OCI-M2 (cell line): ENCODE results near the gene ARL15.
"Not testable (repeated sequence)": the region's sequence is repeated elsewhere in the genome, so short reads cannot be mapped to it uniquely, and the experiment has no call there.

Experiments
- DNase-seq: peaks from one replicate; lab custom pipeline; 2025; ENCODE audit not compliant: unreplicated experiment; lab: John Stamatoyannopoulos, UW

Gene ARL15

DNA sequence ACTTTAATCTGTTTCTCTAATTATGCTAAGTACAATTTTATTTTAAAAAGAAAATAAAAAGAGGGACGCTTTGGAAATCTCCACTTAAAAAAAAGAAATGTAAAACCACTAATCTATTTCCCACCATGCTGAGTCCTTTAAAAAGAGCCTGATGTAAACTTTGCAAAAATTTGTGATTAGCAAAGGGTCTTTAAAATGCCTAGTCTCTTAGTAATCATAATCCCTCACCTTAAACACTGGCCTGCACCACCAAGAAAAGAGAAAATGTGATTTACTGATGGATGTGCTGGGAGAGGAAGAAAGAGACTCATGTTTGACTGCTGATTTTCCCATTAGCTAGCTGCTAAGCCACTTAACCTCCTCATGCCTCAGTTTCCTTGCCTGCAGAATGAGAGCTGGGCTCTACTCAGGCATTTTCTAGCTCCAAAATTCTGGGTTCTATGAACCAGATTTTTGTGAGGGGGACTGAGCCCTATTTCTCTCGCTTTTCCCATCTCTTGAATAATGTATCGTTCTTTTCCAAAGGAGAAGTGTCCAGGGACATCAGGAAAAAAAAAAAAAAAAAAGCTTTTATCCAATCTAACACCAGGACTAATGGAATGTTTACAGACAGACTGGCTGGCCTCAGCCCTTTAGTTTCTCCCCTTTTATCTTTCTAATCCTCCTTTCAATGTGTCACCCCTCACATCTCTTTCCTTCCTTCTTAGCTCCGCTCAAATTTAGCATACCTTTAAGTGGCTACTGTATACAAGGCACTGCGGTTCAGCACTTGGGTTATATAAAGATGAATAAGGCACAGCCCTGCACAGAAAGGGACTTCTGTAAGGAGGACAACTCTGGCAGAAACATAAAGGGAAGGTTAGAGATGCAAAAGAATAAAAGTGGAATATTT lies 312.4 kb downstream of the ARL15 start:
- no peak for DNase-seq

- no peak for DNase-seq
Measured at GRCh38 chr5:53996008-53996407, 314.4 kb downstream of the ARL15 start.

DNA sequence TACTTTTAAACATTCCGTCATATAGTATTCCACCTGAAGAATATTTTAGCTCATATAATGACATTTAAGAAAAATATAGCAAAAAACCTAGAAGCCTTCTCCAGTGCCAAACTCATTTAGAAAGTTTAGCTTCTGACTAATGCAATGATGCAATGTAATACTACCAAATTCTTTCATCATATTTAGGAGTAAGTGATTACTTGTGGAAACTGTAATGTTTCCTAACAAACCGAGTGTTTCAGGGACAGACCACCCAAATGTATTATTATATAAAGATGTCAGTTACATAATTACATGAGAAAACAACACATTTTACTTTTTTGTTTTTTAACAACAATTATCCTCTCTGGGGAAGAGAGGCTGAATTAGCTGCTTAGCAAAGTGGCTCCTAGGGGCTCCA lies 316.2 kb downstream of the ARL15 start:
- no peak for DNase-seq

DNA sequence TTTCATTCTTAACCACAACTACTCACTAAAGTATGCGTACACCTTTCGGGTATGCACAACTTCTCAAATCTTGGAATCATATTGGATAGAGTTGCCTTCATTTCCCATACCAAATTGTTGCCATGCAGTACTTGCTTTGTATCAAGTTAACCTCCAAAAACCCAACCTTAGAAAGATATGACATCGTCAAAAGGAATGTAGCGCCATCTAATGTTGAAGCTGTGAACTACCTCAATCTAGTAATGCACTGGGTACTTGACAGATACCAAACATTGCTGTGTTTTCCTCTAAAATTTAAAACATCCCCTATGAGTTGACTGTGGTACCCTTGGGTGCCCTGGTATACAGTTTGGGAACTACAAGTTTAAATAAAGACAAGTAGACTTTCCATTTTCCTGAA lies 318.4 kb downstream of the ARL15 start:
- no peak for DNase-seq

GRCh38 chr5:53987101-53987500 lies 323.3 kb downstream of the ARL15 start:
- DNase-seq: no peak

DNA sequence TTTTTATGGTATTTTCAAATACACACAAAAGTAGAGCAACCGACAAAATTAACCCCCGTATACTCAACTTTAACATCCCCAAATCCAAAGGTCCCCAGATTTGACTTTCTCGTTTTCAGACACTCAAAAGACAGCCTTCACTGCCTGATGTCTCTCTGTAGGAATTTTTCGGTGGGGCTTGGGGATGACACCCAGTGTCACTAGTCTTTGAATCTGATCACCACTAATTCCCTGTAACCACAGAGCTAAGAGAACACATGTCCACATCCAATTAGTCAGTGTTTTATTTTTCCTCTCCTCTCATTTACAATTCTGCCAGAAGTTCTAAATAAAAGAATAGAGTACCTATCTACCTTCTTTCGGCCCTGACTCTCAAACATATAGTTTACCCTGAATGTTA lies 324.6 kb downstream of the ARL15 start:
- DNase-seq: no peak

- no peak for DNase-seq
Measured at GRCh38 chr5:53984971-53985370, 325.4 kb downstream of the ARL15 start.

DNA sequence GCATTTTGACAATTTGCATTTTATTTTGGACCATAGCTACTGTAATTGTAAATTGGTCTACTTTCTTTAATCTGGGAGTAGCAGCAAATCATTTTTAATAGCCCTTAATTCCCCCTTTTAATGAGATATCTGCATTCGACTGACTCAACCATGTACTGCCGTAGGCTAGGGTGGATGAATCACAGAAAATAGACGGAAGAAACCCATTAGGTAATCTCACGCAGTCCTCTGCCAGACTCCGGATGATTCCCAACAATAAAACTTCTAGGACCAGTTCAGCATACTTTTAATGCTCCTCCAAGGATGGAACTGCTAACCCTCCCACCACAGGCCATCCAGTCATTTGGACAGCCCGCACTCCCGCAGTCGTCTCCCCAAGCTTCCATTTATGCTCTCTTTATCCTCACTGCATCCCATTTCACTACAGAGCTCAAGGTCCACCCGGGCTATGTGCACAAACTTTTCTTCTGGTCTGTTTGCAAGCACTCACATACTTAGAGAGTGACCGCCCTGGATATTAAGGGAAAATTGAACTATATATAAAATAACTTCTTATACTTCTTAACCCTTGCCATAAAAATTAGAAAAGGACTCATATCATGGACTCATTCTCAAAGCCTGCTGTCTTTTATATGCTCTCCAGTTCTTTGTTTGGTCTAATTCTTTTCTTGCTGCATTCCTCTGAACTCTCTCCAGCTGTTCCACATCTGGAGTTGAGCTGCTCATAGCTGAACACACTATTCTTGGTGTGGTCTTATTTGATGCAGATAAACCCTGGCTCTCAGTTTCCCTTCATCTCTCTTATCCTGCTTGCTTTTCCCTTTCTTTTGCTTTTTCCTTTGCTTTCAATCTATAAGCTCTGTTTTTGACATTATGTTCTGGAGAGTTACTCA lies 326.6 kb downstream of the ARL15 start:
- DNase-seq: no peak

GRCh38 chr5:53982319-53982718 lies 328.1 kb downstream of the ARL15 start:
- DNase-seq: not testable (repeated sequence)

- DNase-seq: no peak
Measured at GRCh38 chr5:53980061-53980460, 330.3 kb downstream of the ARL15 start.

- no peak for DNase-seq
Measured at GRCh38 chr5:53974021-53974420, 336.4 kb downstream of the ARL15 start.

GRCh38 chr5:53972314-53972713 lies 338.1 kb downstream of the ARL15 start:
- no peak for DNase-seq

DNA sequence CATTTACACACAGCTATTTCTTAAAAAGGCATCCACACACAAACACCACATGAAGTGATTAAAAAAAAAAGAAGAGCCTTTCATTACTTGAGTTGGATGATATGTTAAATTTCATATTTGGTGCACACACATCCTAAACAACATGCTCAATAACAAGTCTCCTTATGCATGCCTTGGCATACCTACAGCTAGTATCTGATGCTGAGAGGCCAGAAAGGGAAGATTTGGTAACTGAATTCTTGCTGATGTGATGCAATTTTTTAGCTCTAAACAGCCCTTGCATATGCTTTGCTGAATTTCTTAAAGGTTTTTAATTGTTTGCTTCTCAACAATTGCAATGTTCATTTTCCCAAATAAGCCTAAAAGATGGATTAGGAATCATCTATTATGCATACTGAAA lies 338.8 kb downstream of the ARL15 start:
- no peak for DNase-seq

DNA sequence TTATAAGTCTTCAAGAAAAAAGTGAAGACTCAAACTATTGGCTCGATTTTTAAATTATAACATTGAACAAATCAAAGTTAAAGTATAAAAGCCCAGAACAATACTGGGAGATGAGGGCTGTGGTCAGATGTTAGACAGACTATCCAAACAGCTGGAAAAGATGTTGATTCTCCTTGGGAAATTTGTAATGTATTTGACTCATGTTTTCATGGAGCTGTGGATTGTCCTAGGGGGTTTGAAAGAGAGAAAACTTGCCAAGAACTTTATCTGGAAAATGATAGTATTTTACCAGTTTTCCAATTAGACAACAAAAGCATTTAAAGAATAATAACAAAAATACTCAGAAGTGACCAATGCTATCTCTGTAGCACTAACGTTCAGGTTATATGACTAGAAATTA lies 339.2 kb downstream of the ARL15 start:
- no peak for DNase-seq

DNA sequence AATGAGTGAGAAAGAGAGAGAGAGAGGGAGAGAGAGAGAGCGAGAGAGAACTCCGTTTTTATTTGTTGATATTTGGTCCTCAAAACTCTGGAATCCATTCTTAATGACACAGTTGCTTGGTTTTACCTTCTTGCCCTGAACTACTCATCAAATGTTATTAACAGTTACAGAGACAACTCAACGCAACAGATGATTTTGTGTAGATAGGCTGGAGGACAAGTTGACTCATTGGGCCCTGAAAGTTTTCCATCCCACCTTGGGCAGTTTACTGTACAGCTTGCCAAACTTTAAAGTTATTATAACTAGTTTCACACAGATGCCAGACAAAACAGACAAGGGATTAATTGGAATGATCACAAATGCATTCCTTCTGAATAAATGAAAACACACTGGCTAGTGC lies 339.9 kb downstream of the ARL15 start:
- DNase-seq: no peak

- no peak for DNase-seq
Measured at GRCh38 chr5:53969176-53969730, 341.1 kb downstream of the ARL15 start.

GRCh38 chr5:53965459-53965858 lies 344.9 kb downstream of the ARL15 start:
- no peak for DNase-seq

DNA sequence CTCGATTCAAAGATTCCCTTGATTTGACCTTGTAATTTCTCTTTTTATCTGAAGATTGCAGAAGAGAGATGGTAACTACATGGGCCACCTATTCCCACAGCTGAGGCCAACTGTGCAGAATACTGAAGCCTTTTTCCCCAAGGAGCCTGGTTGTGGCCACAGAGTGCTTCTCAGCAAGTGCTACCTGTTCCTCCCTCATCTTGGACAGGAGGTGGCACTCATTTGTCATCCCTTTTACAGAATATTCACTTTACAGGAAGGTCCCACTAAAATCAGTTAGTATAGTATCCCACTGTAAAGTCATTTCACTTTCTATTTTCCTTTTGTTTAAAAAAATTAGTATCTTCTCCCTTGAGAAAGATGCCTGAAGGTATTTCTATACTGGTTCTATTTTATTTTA lies 346.4 kb downstream of the ARL15 start:
- no peak for DNase-seq

DNA sequence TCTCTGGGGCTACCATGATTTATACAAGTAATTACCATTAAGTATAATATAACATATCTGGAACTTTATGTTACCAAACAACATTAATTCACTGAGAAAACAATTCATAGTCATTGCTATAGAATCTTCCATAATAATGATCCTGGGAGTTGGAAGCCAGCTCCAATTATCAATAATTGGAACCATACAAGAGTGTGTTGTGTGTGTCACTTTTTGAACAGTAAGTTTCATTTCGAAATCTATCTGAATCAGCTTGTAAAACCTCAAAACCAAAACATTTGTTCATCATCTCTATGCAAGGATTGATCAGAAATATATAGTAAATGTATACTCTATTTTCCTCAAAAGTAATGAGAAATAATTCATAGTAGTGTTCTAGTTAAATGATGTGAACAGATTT lies 348.1 kb downstream of the ARL15 start:
- DNase-seq: no peak

DNA sequence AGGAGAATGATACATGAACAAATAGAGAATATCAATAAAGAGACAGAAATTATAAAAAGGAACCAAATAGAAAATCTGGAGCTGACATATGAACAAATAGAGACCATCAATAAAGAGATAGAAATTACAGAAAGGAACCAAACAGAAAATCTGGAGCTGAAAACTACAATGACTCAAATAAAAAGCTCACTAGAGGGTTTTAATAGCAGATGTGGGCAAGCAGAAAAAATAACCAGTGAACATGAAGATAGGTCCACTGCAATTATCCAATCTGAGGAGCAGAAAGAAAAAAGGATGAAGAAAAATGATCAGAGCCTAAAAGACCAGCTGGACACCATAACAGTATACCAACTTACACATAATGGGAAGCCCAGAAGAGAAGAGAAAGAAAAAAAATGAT lies 353.7 kb downstream of the ARL15 start:
- no peak for DNase-seq

GRCh38 chr5:53956196-53956595 lies 354.2 kb downstream of the ARL15 start:
- no peak for DNase-seq

- DNase-seq: no peak
Measured at GRCh38 chr5:53950621-53951020, 359.8 kb downstream of the ARL15 start.
